Spleen (tissue), 11 donors: Measurements from ENCODE around the gene ARHGAP6. TPM values are rescaled to one million over a fixed set of nuclear protein-coding genes. Genes with fewer than 3 reads are reported as not detected.

Experiments used
- DNase-seq: peaks from one replicate; pipeline ENCODE4 v3.0.0-alpha.2; 2020
- H3K27ac ChIP-seq, 8 donors: fragments of 200-600 bp; sonication (generic) in 7 of 8; 1 replicate in 4 of 8; 2 replicates in 4 of 8; pipeline versions ENCODE4 v1.5.0 to v1.8.0; 2016 to 2021; ENCODE audit warnings: inconsistent platforms in 4 of 8, mild to moderate bottlenecking in 4 of 8, moderate library complexity in 1 of 8
- H3K27me3 ChIP-seq, 7 donors: fragments of 200-600 bp; sonication (generic) in 6 of 7; replicated peaks in 1 of 7; 1 replicate in 4 of 7; 2 replicates in 3 of 7; pipeline versions ENCODE4 v1.5.0 to v1.8.0; 2016 to 2021; ENCODE audit warnings: inconsistent platforms in 3 of 7, mild to moderate bottlenecking in 1 of 7
- H3K36me3 ChIP-seq, 6 donors: fragments of 200-600 bp; sonication (generic) in 5 of 6; 1 replicate in 4 of 6; 2 replicates in 2 of 6; pipeline versions ENCODE4 v1.5.0 to v1.8.0; 2016 to 2021; ENCODE audit warnings: inconsistent platforms in 2 of 6
- H3K4me1 ChIP-seq, 6 donors: fragments of 200-600 bp; sonication (generic) in 5 of 6; 1 replicate in 3 of 6; 2 replicates in 3 of 6; pipeline versions ENCODE4 v1.5.0 to v1.8.0; 2016 to 2021; ENCODE audit warnings: inconsistent platforms in 3 of 6
- H3K4me3 ChIP-seq, 8 donors: fragments of 200-600 bp; sonication (generic) in 7 of 8; 1 replicate in 4 of 8; 2 replicates in 4 of 8; pipeline versions ENCODE4 v1.5.0 to v1.8.0; 2016 to 2021; ENCODE audit warnings: inconsistent platforms in 4 of 8, mild to moderate bottlenecking in 4 of 8, moderate library complexity in 2 of 8
- H3K9me3 ChIP-seq, 8 donors: fragments of 200-600 bp; sonication (generic) in 7 of 8; 1 replicate in 4 of 8; 2 replicates in 4 of 8; pipeline versions ENCODE4 v1.5.0 to v1.8.0; 2016 to 2021; ENCODE audit warnings: inconsistent platforms in 4 of 8
- POLR2A ChIP-seq, 3 donors: fragments of 450-650 bp; IDR thresholded peaks; one replicate each; pipeline ENCODE4 v1.5.1; 2017; ENCODE audit warnings: antibody characterized with exemption in 3 of 3, mild to moderate bottlenecking in 1 of 3
- POLR2AphosphoS5 ChIP-seq, 3 donors: sonication (generic); formaldehyde crosslinking; IDR thresholded peaks; one replicate each; pipeline ENCODE4 v1.5.1; 2017; ENCODE audit warnings: antibody characterized with exemption in 3 of 3
- WGBS, 5 donors: extraction: QIAGEN DNeasy Blood & Tissue Kit in 3 of 5; methylation state at CpG; one replicate each; pipeline versions ENCODE4 v1.1.5 to v1.1.7; 2013 to 2018; 5-methylcytosine and 5-hydroxymethylcytosine counted together
- intact Hi-C: fragments of 100-400 bp; cut with DNase I; formaldehyde crosslinking; loops from one replicate; pipeline ENCODE4 v1.15.0; 2023; ENCODE audit warnings: low total_unique reads
- polyA plus RNA-seq, 3 donors: library from polyadenylated mRNA; stranded (reverse); fragments of 200-250 nt; gene quantifications; one replicate each; pipeline ENCODE4 v1.2.1, GENCODE V29; 2013
- total RNA-seq, 7 donors: library from RNA; depleted of rRNA in 3 of 7; stranded (reverse); fragments of >200 nt in 3 of 7; fragmentation: NEBNext Ultra II Directional in 4 of 7; extraction: Animal tissue kit (Norgen Biotek cat#: 25700) in 4 of 7; gene quantifications; one replicate each; pipeline versions ENCODE4 v1.1.0 to v1.2.1, GENCODE V29; 2016 to 2021
- TF ChIP-seq, protein P1 (sequence below), 11 experiments: fragments of 200-600 bp in 7 of 11; fragments of 450-650 bp in 4 of 11; sonication (generic) in 4 of 11; IDR thresholded peaks in 8 of 11; conservative IDR thresholded peaks in 3 of 11; 1 replicate in 7 of 11; 2 replicates in 4 of 11; pipeline versions ENCODE4 v1.4.0 to v1.8.0; 2016 to 2021; ENCODE audit warnings: antibody characterized with exemption in 11 of 11, inconsistent platforms in 4 of 11, mild to moderate bottlenecking in 1 of 11
- donor health status: healthy with polysubstance abuse.
- donor health status: DM: no; HTN: no; CAD: no; lungs with moderate emphysema.
- donor health status: DM: no; HTN: no; CAD: no.
- donor health status: Bipolar disorder and iron deficiency.
- donor health status: healthy.
- donor health status: DM: no; HTN: no; CAD: no.
- donor health status: DM: yes; HTN: yes; CAD: no.

Gene ARHGAP6
- total and polyA plus RNA-seq, 10 donors = 2.0 to 20.8 (median 12.7) TPM

GRCh38 chrX:11337292-11338009 lies 328.3 kb downstream of the ARHGAP6 start:
- intact Hi-C loops = no loop called here
- WGBS, 5 donors = 57 to 100% (median 80%) methylated on average over 1 of the region's 1 CpG
- no peak for DNase-seq
- Histone ChIP-seq H3K4me3 (no peak overlapping the region), H3K36me3 (no peaks in the 10 kb centered on the region), H3K27ac (no peak overlapping the region), H3K27me3 (peaks cover 0 to 5% (median 0%) of the 10 kb centered on the region in 7 donors), H3K9me3 (no peaks in the 10 kb centered on the region), H3K4me1 (peaks cover 0 to 11% (median 5%) of the 10 kb centered on the region in 6 donors)
- TF ChIP-seq POLR2A (IDR thresholded peaks at IDR 0.05) = no peak
- TF ChIP-seq, protein P1, sequence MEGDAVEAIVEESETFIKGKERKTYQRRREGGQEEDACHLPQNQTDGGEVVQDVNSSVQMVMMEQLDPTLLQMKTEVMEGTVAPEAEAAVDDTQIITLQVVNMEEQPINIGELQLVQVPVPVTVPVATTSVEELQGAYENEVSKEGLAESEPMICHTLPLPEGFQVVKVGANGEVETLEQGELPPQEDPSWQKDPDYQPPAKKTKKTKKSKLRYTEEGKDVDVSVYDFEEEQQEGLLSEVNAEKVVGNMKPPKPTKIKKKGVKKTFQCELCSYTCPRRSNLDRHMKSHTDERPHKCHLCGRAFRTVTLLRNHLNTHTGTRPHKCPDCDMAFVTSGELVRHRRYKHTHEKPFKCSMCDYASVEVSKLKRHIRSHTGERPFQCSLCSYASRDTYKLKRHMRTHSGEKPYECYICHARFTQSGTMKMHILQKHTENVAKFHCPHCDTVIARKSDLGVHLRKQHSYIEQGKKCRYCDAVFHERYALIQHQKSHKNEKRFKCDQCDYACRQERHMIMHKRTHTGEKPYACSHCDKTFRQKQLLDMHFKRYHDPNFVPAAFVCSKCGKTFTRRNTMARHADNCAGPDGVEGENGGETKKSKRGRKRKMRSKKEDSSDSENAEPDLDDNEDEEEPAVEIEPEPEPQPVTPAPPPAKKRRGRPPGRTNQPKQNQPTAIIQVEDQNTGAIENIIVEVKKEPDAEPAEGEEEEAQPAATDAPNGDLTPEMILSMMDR (IDR thresholded peaks at IDR 0.05 in 8 of 11, conservative IDR thresholded peaks at IDR 0.05 in 3 of 11) = no peak
- no peak for TF ChIP-seq POLR2AphosphoS5 (IDR thresholded peaks at IDR 0.05)

DNA sequence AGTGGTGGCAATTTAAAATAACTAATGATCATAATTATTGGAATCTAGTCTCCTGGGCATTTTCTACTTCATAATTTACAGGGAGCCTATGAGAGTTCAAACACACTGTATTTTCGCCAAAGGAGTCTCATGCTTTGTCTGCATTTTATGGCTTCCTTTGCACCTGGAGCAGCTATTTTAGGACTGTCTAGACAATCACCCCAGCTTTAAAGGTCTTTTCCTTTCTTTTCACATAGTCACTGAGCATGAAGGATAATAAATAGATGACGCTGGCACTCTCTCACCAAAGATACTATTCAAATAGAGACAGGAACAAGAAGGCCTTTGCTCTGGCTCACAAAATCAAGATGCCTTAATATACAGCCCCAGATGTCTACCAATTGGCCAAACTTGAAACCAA lies 329.5 kb downstream of the ARHGAP6 start:
- Histone ChIP-seq H3K36me3 (no peaks in the 10 kb centered on the region), H3K9me3 (no peaks in the 10 kb centered on the region), H3K27ac (no peak overlapping the region), H3K27me3 (peaks cover 0 to 5% (median 0%) of the 10 kb centered on the region in 7 donors), H3K4me3 (no peak overlapping the region), H3K4me1 (no peaks in the 10 kb centered on the region)
- 25 to 71% (median 59%) methylated on average over 2 of the region's 2 CpGs for WGBS, 5 donors
- intact Hi-C loops = no loop called here
- no peak for DNase-seq
- TF ChIP-seq, protein P1 (IDR thresholded peaks at IDR 0.05 in 8 of 11, conservative IDR thresholded peaks at IDR 0.05 in 3 of 11) = no peak
- TF ChIP-seq POLR2A (IDR thresholded peaks at IDR 0.05) = no peak
- TF ChIP-seq POLR2AphosphoS5 (IDR thresholded peaks at IDR 0.05) = no peak

- Histone ChIP-seq H3K27ac (no peak overlapping the region), H3K9me3 (no peaks in the 10 kb centered on the region), H3K27me3 (no peaks in the 10 kb centered on the region), H3K36me3 (no peaks in the 10 kb centered on the region), H3K4me1 (no peaks in the 10 kb centered on the region), H3K4me3 (no peak overlapping the region)
- DNase-seq = no peak
- WGBS, 5 donors = 45 to 100% (median 69%) methylated on average over 2 of the region's 2 CpGs
- no peak for TF ChIP-seq POLR2A (IDR thresholded peaks at IDR 0.05)
- no peak for TF ChIP-seq POLR2AphosphoS5 (IDR thresholded peaks at IDR 0.05)
- TF ChIP-seq, protein P1 (IDR thresholded peaks at IDR 0.05 in 8 of 11, conservative IDR thresholded peaks at IDR 0.05 in 3 of 11) = no peak
- intact Hi-C loops = no loop called here
These were observed 331.6 kb downstream of the ARHGAP6 start for GRCh38 chrX:11334165-11334564.

DNA sequence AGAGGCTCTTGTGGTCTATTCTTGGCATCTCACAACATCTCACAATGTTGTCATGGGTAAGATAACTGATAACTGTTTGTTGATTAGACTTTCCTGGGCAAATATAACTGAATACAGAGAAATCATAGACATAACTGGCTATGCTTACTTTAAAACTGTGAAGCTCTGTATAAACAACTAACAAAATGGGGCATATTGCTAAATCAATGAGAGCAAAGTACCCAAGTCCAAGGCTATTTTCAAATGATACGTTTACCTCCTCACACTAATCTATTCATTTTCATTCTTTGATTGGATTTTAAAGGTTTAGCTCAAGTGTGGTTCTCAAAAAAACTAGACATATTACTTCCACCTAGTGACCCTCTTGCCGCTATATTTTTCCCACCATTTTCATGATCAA lies 333.9 kb downstream of the ARHGAP6 start:
- Histone ChIP-seq H3K27ac (no peak overlapping the region), H3K27me3 (no peaks in the 10 kb centered on the region), H3K9me3 (no peaks in the 10 kb centered on the region), H3K4me1 (no peaks in the 10 kb centered on the region), H3K4me3 (no peak overlapping the region), H3K36me3 (no peaks in the 10 kb centered on the region)
- WGBS, 5 donors = 63 to 88% (median 82%) methylated on average over 2 of the region's 2 CpGs
- DNase-seq = no peak
- TF ChIP-seq POLR2A (IDR thresholded peaks at IDR 0.05) (no peak), POLR2AphosphoS5 (IDR thresholded peaks at IDR 0.05) (no peak)
- TF ChIP-seq, protein P1 (IDR thresholded peaks at IDR 0.05 in 8 of 11, conservative IDR thresholded peaks at IDR 0.05 in 3 of 11) = no peak
- intact Hi-C loops = no loop called here
